Activated effector memory CD4-positive, alpha-beta T cell treated with Interleukin-2 at 50 U/mL for 16 hours (primary cell): Measurements from ENCODE around the gene PRKCA.
A peak's percentile ranks its signal among the peaks of the same experiment; 100 is the strongest.
"Not testable (repeated sequence)": the region's sequence is repeated elsewhere in the genome, so short reads cannot be mapped to it uniquely, and the experiment has no call there.

Experiments used
- DNase-seq: peaks from one replicate; pipeline ENCODE4 v3.0.0-alpha.2; 2020

PRKCA gene

DNA sequence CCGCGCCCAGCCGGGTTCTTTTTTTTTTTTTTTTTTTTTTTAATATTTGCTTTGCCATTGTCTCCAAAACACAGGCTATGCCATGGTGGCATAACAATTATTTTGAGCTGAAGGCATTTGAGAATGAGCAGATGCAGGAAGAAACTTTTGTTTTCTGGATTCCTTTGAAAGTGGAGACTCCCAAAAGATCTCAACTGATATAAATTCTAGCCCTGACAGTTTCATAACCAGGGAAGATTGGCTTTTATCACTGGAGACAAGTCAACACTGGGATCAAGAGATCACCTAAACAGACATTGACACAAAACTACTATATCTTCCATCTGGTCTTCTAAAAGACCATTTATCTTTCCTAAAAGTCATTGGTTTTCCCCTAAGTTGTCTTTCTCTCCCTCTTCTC lies 10.1 kb upstream of the PRKCA start:
- no peak for DNase-seq

DNA sequence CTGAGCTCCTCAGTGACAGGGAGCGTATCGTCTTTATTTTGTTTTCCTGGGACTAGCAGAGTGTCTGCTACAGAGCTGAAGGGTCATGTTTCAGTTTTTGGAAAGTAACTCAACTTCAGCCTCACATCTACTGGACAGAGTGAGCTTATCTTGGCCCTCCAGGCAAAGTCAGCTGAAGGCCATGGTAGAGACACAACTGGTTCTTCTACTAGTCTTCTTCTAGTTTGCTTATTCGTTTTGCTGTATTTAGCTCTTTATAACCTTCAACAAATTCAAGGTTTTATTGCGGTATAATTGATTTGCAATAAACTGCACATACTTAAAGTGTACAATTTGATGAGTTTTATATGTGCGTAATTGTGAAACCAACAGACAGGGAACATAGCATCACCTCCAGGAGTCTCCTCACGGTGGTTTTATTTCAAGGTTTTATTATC lies 6.1 kb upstream of the PRKCA start:
- DNase-seq, result no peak

DNA sequence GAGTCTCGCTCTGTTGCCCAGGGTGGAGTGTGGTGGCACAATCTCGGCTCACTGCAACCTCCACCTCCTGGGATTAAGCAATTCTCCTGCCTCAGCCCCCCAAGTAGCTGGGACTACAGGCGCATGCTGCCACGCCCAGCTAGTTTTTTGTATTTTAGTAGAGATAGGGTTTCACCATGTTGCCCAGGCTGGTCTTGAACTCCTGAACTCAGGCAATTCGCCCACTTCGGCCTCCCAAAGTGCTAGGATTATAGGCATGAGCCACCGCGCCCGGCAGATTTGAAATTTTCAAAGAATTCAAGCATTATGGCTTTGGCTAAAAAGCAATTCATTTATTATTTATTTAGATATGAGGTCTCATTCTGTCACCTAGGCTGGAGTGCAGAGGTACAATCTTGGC lies 5.0 kb upstream of the PRKCA start:
- DNase-seq, result not testable (repeated sequence)

DNA sequence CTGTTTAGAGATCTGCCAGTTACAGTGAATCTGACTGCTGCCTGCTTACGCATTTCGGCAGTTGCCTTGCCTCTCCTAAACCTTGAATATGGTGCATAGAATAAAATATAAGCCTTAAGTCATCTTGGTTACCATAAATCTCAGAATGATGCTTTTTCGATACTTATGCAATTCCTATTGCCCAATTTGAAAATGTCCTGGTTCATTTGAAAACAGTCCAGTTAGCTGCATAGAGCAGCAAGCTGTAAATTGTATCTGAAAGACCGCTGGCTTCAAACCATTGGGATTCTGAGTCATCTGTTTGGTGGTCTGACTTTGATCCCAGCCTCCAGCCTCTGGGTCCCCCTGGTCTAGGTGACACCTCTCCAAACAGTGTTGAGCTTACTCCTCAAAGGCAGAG lies 2.7 kb upstream of the PRKCA start:
- no peak for DNase-seq

DNA sequence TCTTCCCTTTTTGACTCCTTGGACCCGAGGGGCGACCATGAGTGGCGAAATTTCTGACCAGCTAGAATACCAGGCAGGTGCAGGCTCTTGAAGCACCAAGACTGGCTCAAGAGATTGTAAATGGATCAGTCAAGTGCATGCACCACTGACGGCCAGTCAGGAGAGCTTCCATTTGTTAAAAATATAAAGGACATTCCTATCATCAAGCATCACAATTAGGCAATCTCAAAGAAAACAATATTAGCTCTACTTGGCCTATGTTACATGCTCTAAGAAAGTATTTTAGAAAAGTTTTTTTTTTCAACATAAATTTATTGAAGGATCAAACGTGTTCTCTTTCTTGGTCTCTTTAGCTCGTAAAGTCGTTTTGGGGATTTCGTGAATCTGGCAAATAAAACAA lies 1.5 kb upstream of the PRKCA start:
- no peak for DNase-seq

DNA sequence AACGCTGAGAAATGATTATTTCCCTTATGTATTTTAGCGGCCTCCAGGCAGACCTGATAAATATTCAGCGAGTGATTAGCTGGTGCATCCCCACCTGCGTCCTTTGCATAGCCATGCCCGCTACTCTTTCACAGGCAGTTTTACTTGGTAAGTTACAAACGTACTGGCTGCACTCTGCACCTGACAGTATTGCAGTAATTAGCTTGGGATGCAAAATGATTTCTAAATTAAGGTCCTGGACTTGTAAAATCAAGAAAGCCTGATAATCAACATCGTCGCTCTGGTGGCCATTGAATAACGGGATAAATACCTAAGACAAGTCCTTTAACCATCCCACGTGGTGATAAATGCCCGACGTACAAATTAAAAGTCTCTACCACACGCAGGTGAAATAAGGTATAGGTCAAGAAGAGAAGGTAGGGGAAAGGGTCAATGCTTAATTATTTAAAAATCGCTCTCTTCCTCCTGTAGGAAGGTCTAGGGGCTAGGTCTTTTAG lies 998 bp upstream of the PRKCA start:
- DNase-seq, result no peak

DNA sequence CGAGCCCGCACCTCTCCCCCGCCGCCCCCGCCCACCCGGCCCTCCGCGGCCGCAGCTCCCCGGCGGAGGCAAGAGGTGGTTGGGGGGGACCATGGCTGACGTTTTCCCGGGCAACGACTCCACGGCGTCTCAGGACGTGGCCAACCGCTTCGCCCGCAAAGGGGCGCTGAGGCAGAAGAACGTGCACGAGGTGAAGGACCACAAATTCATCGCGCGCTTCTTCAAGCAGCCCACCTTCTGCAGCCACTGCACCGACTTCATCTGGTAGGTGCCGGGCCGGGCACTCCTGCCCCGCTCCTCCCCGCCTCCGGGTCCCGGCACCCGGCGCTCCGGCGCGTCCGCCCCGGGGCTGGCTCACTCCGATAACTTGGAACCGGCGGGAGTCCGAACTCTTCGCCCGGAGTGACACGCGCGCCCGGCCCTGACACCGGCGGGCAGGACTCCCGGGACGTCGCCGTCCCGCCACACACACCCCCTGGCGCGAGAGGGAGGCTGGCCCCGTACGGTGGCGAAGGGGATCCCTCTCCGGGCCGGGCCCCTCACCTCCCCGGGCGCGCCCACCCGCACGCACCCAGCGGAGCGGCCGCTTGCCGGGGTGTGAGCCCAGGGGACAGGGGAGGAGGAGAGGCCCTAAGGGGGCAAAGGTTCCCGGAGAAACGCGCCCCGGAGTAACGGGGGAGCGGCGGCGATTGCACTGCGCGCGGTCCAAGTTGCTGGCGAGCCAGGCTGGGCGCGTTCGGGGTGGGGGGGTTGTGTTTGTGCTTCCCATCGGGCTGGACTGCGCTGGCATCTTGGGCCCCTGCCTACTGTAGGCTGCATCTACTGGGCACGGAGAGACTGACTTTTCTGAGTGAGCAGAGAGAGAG lies 581 bp downstream of the PRKCA start:
- DNase-seq, result peak; percentile 15

DNA sequence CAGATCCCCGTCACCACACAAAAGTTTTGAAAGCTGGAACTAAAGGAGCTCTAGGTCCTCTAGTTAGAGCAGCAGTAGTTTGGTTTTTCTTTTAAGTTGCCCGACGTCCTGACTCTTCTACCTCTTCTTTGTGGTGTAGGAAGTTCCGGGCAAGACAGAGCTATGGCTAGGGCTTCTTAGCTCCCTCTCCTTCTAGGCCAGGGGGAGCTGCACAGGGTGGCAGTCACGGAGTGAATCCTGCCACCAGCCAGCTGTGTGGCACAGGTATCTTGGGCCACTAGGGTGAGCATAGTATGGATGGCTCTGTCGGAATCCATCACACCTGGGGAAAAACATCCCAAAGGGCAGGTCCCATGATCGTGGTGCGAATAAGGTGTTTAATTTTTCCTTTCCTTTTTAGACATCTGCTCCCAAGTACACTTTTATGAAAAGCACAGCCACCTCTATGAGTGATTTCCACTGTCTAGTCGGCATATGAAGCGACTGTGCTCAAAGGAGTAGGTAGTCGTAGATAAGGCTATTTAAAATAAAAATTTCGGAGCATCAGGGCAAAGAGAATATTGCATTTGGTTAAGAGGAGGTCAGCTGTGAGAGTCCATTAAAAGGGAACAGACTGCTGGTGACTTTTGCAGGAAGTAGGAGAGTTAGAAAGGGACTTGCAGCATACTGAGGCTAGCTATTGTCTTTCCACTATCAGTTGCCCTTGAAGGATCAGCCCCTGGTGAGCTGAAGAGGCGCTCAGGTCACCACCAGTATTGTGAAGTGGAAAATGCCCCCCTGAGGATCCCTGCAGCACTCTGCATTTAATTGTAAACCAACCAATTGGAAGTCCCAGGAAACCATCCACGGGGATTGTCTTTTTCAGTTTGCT lies 2.1 kb downstream of the PRKCA start:
- DNase-seq, result no peak

DNA sequence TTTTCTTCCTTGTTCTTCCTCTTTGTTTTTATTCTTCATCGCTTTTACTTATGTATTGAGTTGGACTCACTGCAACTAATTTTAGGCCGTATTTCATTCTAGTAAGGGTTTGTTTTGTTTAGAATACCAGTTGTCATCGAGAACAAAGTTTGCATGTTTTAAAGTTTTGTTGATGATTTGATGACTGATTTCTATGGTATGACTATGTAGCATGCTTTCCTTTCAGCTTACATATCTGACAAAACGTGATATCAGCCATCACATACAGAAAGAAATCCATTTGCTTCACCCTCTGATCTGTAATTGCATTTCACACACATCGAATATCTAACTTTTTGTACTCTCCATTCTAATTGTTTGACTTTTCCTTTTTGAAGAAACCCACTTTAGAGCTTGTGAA lies 4.0 kb downstream of the PRKCA start:
- DNase-seq, result no peak

DNA sequence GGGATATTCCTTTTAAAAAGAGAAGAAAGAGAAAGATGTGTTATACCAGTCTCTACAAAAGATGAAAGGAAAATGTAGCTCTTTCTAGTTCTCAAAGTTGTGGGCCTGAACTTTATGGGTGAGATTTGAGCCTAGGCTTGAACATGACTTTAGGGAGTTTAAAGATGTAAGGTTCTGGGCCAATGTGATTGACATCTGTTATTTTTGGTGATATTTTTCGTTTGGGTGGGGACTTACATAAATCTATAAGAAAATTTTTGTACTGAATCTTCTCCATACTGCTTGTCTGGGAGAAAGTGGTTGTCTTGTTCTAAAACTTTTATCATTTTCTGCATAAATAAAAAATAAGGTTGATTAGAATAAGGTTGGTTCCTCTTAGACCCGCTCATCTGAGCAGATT lies 4.8 kb downstream of the PRKCA start:
- DNase-seq, result no peak

DNA sequence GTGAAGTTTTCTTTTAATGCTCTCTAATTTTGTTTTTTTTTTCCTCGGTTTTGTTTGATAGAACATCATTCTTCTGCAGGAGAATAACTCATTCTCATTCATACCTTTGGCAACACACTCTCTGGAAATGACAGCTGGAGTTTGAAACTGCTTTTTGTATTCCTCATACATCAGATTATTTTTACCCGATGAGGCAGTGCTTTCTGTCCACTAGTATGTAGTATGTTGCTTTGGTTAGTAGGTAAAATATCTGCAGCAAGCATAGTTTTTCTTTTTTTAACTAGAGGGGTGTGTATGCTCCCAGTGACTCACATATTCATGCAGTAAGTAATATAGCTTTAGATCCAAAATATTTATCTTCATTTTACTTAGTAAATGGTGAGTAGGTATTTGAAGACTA lies 6.4 kb downstream of the PRKCA start:
- no peak for DNase-seq

DNA sequence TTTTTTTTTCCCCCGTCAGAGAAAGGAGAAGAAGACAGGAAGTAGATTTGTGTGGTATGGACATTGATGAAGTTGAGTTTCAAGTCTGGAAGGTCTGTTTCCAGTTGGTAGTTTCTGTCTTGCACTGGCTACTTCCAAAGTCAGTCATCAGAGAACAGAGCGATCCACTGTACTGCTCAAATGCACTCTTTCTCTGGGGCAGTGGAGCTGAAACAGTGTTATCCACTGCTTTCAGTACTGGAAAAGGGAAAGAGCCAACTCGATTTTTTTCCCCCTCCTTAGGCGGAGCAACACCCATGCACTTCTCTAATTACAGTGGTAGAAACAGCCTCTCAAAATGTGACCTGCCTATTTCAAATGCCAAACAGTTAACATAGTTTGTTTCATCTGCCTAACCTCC lies 7.4 kb downstream of the PRKCA start:
- DNase-seq, result no peak

DNA sequence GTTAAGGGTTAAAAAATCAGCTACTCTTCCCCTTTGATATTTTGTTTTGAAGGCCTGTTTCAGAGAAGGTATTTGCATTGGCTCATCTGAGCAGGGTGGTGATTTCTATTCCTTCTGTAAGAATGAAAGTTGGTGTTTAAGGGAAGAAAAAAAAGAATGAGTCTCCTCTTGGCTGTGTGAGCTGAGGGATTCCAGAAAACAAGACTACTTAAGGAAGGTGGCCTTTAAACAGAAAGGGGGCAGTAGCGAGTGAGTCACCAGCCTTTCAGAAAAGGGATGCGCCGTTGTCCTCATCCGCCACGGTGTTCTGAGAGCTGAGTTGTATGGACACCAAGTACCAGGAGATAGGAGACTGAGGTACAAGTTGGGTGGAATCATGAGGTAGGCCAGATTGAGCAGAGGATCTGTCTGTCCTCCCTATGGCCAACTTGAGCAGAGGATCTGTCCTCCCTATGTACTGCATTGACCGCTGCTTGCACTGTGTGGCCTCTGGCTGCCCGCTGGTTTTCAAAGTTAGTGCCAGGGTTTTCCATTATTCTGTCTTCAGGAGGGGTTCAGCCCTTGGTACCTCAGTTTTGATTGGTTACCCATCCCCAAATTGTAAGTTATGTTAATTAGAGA lies 8.2 kb downstream of the PRKCA start:
- no peak for DNase-seq

DNA sequence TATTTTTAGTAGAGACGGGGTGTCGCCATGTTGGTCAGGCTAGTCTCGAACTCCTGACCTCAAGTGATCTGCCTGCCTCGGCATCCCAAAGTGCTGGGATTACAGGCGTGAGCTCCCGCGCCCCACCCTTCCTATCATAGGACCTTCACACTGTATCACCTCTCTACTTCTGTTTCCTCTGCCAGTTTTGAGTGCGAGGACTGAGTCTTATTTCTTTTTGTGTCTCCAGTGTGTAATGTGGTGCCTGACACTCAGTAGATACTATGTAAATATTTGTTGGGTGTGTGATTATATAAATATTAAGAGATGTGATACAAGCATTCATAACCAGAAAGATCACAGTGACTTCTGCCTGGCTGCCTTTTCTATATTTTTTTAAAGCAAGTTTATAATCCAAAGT lies 10.5 kb downstream of the PRKCA start:
- no peak for DNase-seq

DNA sequence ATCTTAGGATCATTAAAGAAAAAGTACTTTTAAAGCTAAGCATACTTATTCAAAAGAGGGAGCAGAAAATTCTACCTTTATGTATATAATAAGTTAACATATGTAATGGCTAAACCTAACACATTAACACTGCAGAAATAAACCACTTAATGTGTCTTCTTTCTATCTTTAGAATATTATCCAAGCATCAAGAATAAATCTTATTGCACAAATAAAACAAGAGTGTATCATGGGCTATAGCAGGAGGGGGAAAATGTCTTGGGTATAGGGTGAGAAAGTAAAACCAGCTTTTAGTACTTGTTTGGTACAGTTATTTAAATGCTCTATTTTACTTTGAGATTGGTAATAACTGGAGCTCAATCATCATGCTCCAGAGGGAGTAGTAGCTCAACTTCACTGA lies 10.9 kb downstream of the PRKCA start:
- DNase-seq, result no peak

DNA sequence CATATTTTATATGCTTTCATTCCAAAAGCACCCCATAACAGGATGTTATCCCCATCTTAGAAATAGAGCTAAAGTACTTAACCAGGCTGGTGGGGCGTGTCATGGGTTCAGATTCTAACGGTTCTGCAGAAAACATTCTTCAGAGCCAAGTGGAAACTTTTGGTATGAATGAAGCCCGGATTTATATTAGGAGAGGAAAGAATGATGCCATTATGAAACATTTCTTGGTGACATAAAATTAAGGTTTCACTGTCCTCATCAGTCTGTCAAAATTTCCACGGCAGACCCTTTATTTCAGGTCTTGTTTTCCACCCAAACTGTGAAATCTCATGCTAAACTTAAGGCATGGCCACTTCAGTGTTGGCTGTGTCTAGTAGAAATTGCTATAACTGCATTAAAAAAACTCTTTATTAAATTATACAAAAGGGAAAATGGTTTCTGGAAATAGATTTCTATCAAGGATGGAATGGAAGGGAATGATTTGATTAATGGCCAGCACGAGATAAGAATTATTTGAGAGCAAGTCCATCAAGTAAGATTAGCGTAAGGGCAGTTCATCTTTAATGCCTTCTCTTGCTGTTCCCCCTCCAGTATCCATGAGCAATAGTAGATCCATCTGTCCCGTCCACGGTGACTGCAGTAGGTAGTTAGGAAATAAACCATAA lies 11.7 kb downstream of the PRKCA start:
- no peak for DNase-seq

DNA sequence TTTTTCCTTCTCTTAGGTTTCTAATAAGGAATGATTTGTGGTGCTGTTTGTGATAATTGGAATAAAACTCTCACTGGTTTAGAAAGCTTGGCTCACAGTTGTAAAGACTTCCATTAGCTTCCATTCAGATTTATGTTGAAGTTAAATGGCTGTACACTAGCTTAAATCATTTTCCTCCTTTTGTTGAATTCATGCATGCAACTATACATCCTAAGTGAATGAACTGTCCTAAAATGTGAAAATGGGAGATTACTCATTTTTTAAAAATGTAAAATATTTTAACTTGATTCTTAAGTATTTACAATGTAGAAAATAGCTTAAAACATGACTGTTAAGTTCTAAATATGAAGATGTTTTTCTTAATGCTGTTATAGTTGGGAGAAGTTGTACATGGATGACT lies 15.2 kb downstream of the PRKCA start:
- no peak for DNase-seq

DNA sequence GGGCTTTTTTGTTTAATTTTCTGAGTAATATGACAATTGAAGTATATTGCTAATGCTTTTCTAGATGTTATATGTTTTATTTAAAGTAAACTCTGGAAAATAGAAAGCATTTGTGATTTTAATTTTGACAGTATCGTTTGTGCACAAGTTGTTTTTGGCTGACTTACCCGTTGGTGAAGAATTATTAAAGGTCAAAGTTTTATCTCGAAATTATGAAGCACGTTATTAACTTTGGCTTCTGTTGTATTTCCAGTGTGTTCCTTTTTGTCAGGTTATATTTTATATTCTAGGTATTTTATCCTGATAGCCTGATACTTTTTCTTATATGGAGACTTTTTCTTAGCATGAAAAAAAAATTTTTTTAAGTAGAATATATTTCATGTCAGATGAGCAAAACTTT lies 16.8 kb downstream of the PRKCA start:
- DNase-seq, result no peak

DNA sequence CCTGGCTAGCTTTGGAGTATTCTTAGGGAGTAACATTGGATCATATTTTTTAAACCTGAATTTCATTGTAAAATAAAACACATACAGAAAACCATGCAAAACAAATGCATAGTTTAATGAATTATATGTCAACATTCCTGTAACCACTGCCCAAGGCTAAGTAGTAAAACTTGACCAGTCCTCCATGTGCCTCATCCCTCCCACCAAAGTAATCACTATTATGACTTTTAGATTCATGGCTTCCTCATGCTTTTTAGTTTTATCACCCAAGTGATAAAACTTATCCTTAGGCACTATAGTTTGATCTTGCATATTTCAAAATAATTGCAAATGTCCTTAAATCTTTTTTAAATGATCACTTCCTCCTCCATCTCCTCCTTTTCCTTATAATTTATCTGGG lies 20.4 kb downstream of the PRKCA start:
- no peak for DNase-seq

DNA sequence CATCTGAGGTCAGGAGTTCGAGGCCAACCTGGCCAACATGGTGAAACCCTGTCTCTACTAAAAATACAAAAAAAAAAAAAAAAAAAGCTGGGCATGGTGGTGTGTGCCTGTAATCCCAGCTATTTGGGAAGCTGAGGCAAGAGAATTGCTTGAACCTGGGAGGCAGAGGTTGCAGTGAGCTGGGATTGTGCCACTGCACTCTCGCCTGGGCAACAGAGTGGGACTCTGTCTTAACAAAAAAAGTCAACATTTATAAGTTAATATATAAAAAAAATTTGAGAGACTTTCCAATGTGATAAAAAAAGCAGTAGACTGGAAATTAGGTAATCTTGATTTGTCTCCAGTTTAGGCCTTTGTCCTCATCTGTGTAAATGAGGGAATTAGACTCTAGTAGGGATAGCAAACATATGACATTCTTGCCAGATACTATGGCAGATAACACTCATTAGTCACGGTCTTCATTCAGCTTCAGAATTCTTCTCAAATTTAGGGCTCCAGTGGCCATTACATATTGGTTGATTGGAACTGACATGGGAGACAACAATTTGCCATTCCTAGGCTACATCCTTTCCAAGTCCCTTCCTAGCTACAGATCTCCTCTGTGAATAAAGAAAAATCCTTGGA lies 22.1 kb downstream of the PRKCA start:
- DNase-seq, result not testable (repeated sequence)

DNA sequence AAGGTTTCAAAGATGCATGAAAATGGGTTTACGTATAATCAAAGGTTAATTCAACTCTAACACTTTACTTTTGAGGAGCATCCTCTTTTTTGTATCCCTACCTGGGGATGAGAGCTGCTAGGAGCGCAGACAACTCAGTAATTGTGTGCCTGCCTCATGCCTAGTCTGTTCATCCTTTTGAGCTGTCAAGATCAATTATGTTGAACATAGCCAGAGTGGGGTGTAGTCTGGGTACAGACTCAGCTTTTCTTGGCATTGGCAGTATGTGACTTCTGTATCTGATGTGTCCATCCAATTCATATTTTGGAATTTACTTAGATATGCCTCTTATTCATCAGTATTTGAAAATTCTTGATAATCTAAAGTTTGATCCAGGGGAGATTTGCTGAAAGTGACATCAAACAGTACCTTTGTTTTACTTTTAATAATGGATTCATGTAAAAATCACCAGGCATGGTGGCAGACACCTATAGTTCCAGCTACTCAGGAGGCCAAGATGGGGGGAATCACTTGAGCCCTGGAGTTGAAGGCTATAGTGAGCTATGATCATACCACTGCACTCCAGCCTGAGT lies 24.1 kb downstream of the PRKCA start:
- DNase-seq, result no peak

DNA sequence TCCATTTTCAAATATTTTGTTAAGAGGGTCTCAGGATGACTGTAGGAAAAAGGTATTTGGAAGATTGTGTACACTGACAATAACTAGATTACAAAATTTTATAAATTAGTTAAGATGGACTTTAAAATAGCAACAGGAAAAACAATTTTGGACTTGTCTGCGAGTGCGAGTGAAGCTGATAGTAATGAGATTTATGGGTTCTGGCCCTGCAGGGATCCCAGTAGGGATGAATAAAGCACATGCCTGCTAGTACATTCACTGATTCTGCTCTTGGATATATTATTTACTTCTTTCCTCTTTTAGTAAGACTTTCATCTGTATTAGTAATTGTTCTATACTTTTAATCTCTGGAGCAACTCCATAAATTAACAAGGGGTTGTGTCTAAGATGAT lies 28.2 kb downstream of the PRKCA start:
- DNase-seq, result no peak
